ENCODE measurements around the gene MAPK1.
"Not testable (repeated sequence)": the region's sequence is repeated elsewhere in the genome, so short reads cannot be mapped to it uniquely, and the experiment has no call there.

MAPK1 gene

GRCh38 chr22:21730535-21731308 lies 136.7 kb downstream of the MAPK1 start:
- DNase-seq (ENCODE audit: low read depth in 2 of 3, low spot score in 2 of 3): no peak

DNA sequence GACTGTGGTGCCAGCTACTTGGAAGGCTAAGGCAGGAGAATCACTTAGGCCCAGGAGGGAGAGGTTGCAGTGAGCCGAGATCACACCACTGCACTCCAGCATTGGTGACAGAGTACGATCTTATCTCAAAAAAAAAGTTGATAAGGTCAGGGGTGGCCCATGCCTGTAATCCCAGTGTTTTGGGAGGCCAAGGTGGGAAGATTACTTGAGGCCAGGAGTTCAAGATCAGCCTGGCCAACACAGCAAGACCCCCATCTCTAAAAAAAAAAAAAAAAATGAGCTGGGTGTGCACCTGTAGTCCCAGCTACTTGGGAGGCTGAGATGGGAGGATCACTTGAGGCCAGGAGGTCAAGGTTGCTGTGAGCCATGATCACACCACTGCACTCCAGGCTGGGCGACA lies 138.3 kb downstream of the MAPK1 start:
- not testable (repeated sequence) for DNase-seq (ENCODE audit: low read depth in 2 of 3, low spot score in 2 of 3)

GRCh38 chr22:21728270-21728669 lies 139.2 kb downstream of the MAPK1 start:
- no peak for DNase-seq (ENCODE audit: low read depth in 2 of 3, low spot score in 2 of 3)

- DNase-seq (ENCODE audit: low read depth in 2 of 3, low spot score in 2 of 3): no peak
Observed at GRCh38 chr22:21727768-21728167, 139.7 kb downstream of the MAPK1 start.

- no peak for DNase-seq (ENCODE audit: low read depth in 2 of 3, low spot score in 2 of 3)
Observed at GRCh38 chr22:21727159-21727558, 140.3 kb downstream of the MAPK1 start.

DNA sequence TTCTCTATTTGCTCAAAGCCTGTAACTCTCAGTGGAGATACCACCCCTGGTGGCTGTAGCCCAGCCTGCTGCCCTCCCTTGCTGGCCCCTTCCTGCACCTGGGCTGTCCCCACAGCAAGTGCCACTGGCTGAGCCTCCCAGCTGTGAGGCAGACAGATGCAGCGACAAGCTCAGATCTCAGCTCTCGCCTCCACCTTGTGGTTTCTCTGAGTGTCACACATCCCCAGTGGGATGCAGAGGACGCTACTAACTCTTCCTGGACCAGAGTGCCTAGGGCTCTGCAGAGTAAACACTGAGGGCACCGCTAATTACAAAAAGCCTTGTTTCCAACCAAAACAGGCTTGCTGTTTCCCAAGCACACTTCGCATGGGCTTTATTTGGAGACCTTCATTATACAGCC lies 140.8 kb downstream of the MAPK1 start:
- no peak for DNase-seq (ENCODE audit: low read depth in 2 of 3, low spot score in 2 of 3)

DNA sequence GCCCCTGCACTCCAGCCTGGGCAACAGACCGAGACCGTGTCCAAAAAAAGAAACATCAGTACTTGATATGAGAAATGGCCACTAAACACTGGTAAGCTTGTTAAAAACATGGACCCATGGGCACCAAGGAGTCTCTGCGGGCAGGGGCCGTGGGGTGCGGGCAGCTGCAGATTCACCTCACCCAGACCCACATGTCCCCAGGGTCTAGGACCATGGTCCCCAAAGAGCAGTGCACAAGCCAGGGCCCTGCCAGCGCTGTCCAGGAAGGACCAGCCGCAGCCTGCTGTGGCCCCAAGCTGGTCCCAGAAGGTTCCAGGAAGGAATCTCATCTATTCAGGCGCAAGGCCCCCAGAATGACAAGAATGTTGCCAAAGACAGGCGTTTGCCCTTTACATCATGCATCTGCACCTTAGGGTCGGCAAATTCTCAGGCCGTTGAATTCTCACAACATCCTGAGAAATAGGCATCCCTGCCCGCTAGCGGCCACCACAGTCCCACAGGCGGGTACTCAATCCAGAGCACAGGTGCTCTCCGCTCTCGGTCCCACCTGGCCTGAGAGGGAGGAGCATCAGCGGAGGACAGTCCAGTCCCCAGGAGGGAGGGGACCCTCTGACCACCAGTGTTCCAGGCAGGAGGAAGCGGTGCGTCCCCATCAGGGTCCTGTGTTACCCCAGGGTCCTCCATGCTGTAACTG lies 141.3 kb downstream of the MAPK1 start:
- DNase-seq (ENCODE audit: low read depth in 2 of 3, low spot score in 2 of 3): no peak

GRCh38 chr22:21724496-21724895 lies 142.9 kb downstream of the MAPK1 start:
- not testable (repeated sequence) for DNase-seq (ENCODE audit: low read depth in 2 of 3, low spot score in 2 of 3)

DNA sequence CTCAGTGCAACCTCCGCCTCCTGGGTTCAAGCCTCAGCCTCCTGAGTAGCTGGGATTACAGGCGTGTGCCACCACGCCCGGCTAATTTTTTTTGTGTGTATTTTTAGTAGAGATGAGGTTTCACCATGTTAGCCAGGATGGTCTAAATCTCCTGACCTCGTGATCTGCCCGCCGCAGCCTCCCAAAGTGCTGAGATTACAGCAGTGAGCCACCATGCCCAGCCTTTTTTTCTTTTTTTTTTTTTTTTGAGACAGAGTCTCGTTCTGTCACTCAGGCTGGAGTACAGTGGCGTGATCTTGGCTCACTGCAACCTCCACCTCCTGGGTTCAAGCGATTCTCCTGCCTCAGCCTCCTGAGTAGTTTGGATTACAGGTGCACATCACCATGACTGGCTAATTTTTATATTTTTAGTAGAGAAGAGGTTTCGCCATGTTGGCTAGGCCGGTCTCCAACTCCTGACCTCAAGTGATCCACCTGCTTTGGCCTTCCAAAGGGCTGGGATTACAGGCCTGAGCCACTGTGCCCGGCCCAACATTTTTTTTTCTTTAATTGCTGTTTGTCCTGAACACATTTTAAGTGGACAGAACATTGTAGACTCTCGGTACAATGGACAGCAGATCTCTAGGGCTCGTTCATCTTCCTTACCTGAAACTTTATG lies 146.1 kb downstream of the MAPK1 start:
- not testable (repeated sequence) for DNase-seq (ENCODE audit: low read depth in 2 of 3, low spot score in 2 of 3)

DNA sequence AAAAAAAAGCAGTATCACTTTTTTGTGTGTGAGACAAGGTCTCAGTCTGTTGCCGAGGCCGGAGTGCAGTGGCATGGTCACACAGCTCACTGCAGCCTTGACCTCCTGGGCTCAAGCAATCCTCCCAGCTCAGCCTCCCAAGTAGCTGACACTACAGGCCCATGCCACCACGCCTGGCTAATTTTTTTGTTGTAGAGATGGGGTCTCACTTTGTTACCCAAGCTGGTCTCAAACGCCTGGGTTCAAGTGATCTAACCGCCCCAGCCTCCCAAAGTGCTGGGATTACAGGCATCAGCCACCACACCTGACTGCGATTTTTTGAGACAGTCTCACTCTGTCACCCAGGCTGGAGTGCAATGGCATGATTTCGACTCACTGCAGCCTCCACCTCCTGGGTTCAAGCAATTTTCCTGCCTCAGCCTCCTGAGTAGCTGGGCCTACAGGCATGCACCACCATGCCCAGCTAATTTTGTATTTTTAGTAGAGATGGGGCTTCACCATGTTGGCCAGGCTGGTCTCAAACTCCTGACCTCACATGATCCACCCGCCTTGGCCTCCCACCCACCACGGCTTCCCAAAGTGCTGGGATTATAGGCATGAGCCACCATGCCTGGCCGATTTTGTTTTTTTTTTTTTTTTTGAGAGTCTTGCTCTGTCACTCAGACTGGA lies 147.1 kb downstream of the MAPK1 start:
- not testable (repeated sequence) for DNase-seq (ENCODE audit: low read depth in 2 of 3, low spot score in 2 of 3)

DNA sequence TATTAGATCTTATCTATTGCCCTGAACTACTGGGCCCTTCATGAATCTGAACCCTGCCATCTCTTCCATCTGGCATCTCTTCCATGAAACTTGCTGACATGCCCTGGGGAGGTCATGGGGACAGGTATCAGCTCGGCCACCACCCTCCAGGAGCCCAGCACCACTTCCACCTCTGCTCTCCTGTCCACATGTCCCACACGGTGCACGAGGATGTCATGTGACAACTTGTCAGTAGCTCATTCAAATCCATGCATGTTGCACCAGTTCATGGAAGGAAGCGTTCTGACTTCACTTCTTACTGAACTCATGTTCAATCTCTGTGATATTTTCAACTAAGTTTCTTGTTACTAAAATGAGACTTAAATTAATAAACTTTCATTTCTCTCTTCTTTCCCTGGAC lies 148.4 kb downstream of the MAPK1 start:
- DNase-seq (ENCODE audit: low read depth in 2 of 3, low spot score in 2 of 3): no peak

DNA sequence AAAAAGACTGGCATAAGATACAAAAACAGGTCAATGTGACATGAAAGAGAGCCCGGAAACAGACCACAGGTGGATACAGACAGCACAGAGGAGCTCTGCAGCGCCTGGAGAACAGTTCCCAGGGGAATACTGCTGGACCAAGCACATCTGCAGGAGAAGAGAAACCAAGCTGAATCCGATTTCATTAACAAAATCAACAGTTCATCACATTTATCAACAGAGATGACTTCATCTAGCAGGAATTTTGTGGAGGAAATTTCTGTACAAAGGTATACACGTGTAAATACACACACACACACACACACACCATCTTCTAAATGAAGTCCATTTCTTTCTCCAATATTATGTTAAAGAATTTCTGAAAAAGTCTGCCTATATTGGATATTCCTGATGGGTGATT lies 148.9 kb downstream of the MAPK1 start:
- DNase-seq (ENCODE audit: low read depth in 2 of 3, low spot score in 2 of 3): no peak

DNA sequence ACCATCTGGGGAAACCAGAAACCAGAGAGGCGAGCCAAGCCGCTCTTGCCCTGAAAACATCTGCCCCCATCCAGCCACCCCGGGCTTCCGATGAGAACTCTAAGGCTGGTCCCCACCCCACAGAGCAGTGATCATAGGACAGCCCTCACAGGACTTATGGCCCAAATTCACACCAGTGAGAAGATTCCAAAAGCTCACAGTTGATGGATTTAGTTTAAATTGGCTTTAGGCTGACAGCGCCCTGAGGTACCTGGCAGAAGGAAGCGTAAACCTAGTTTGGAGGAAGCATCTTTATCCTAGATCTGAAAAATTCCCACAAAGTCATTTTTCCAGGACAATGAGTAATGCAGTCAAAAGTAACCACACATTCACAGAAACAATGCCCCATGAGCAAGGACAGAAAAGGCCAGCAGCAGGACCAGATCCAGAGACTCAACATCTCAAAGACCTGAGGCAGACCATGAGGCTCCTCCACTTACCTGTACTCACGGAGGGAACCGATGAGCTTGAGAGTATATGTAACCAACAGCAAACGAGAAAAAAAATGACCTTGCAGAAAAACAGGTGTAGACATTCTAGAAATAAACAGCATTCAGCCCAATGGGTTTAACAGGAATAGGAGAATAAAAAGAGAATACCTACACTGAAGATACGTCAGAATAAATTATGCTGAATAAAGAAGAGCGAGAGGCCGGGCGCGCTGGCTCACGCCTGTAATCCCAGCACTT lies 150.9 kb downstream of the MAPK1 start:
- not testable (repeated sequence) for DNase-seq (ENCODE audit: low read depth in 2 of 3, low spot score in 2 of 3)

GRCh38 chr22:21714786-21715185 lies 152.7 kb downstream of the MAPK1 start:
- DNase-seq (ENCODE audit: low read depth in 2 of 3, low spot score in 2 of 3): no peak

- DNase-seq (ENCODE audit: low read depth in 2 of 3, low spot score in 2 of 3): no peak
Observed at GRCh38 chr22:21714059-21714770, 153.2 kb downstream of the MAPK1 start.

DNA sequence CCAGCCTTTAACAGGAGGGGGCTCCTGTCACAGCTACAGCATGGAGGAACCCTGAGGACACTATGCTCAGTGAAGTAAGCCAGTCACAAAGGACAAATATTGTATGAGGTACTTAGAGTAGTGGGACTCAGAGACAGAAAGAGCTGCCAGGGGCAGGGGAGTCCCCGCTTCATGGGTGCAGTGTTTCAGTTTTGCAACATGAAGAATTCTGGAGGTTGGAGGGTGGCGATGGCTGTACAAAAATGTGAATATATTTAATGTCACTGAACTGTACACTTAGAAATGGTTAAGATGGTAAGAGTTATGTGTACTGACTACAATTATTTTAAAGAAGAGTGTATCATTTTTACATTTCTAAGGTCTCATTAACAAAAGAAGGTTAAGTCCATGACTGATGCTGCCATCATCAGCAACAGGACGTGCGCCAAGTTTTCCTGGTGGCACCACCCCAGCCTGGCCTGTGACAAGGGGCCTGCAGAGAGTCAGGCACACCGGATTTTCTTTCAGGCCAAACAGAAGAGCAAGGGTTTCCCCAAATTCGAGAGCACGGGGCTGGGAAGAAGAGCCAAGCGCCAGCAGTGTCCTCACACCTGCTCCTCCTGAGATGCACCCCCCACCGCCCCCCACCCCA lies 153.9 kb downstream of the MAPK1 start:
- no peak for DNase-seq (ENCODE audit: low read depth in 2 of 3, low spot score in 2 of 3)

- peak in 1 of 3 experiments; percentile 17 for DNase-seq (ENCODE audit: low read depth in 2 of 3, low spot score in 2 of 3)
Observed at GRCh38 chr22:21712751-21713427, 154.6 kb downstream of the MAPK1 start.

GRCh38 chr22:21711851-21712250 lies 155.6 kb downstream of the MAPK1 start:
- DNase-seq (ENCODE audit: low read depth in 2 of 3, low spot score in 2 of 3): no peak

- DNase-seq (ENCODE audit: low read depth in 2 of 3, low spot score in 2 of 3): no peak
Observed at GRCh38 chr22:21710156-21710555, 157.3 kb downstream of the MAPK1 start.

Data from activated CD8-positive, alpha-beta memory T cell treated with anti-CD3 and anti-CD28 coated beads for 48 hours (primary cell).